DND-41 (cell line): ENCODE data around the gene ADCY1.

Experiments
- ATAC-seq: fragments of 200-7000 bp; cut with Tn5 transposase; 3 replicates; pipeline ENCODE4 v1.9.1; 2021; ENCODE audit warnings: low read depth; ENCODE audit not compliant: insufficient read depth
- DNase-seq: peaks from one replicate; pipeline ENCODE4 v3.0.0-alpha.2; 2020
- H2AFZ ChIP-seq: 2 replicates; pipeline ENCODE4 v1.6.0; 2012; ENCODE audit warnings: low read depth, low read length
- H3K27ac ChIP-seq: 2 replicates; pipeline ENCODE4 v1.5.1; 2012; ENCODE audit warnings: low read length, inconsistent platforms
- H3K27me3 ChIP-seq: fragments of 200-600 bp; sonication (generic); 2 replicates; pipeline ENCODE4 v1.6.0; 2012; ENCODE audit warnings: low read length, mild to moderate bottlenecking, inconsistent platforms; ENCODE audit not compliant: insufficient read depth, poor library complexity
- H3K36me3 ChIP-seq: 2 replicates; pipeline ENCODE4 v1.5.1; 2012; ENCODE audit warnings: low read length, inconsistent platforms; ENCODE audit not compliant: insufficient read depth
- H3K4me1 ChIP-seq: 2 replicates; pipeline ENCODE4 v1.5.1; 2012; ENCODE audit warnings: mild to moderate bottlenecking, low read length; ENCODE audit not compliant: insufficient read depth
- H3K4me2 ChIP-seq: 2 replicates; pipeline ENCODE4 v1.6.0; 2012; ENCODE audit warnings: mild to moderate bottlenecking, moderate library complexity, low read length, inconsistent platforms; ENCODE audit not compliant: insufficient read depth
- H3K4me3 ChIP-seq, 2 experiments: fragments of 200-600 bp in 1 of 2; shearing (Covaris generic) in 1 of 2; 2 replicates each; pipeline ENCODE4 v1.5.1; 2012 to 2016; ENCODE audit warnings: inconsistent platforms in 2 of 2, low read length in 2 of 2, mild to moderate bottlenecking in 2 of 2, low read depth in 1 of 2, moderate library complexity in 1 of 2
- H3K79me2 ChIP-seq: 2 replicates; pipeline ENCODE4 v1.6.0; 2012; ENCODE audit warnings: low read length, inconsistent platforms; ENCODE audit not compliant: insufficient read depth
- H3K9ac ChIP-seq: 2 replicates; pipeline ENCODE4 v1.6.0; 2012; ENCODE audit warnings: low read depth, mild to moderate bottlenecking, inconsistent platforms, low read length, moderate library complexity
- H3K9me3 ChIP-seq: 2 replicates; pipeline ENCODE4 v1.5.1; 2012; ENCODE audit warnings: low read length, moderate library complexity, mild to moderate bottlenecking, inconsistent platforms; ENCODE audit not compliant: insufficient read depth, severe bottlenecking
- H4K20me1 ChIP-seq: 2 replicates; pipeline ENCODE4 v1.6.0; 2012; ENCODE audit warnings: low read length; ENCODE audit not compliant: insufficient read depth
- CTCF ChIP-seq: IDR thresholded peaks from 2 replicates; pipeline ENCODE4 v1.5.1; 2012; ENCODE audit warnings: borderline replicate concordance, low read length, moderate library complexity, mild to moderate bottlenecking; ENCODE audit not compliant: poor library complexity, severe bottlenecking; ENCODE audit errors: extremely low read depth
- EZH2 ChIP-seq: IDR thresholded peaks from 3 replicates; pipeline ENCODE4 v1.6.1; 2012; ENCODE audit warnings: borderline replicate concordance, low read depth, mild to moderate bottlenecking, moderate library complexity, low read length, inconsistent platforms; ENCODE audit not compliant: severe bottlenecking

ADCY1 gene

GRCh38 chr7:45589061-45589460, 14.9 kb downstream of the ADCY1 start:
- H3K4me1 ChIP-seq = no peaks in the 10 kb centered on the region
- no peak overlapping the region for H3K9ac ChIP-seq
- DNase-seq (no peak), ATAC-seq (no peak)
- H3K27me3 ChIP-seq = peaks cover 4% of the 10 kb centered on the region
- no peaks in the 10 kb centered on the region for H3K9me3 ChIP-seq
- H4K20me1 ChIP-seq = no peaks in the 10 kb centered on the region
- no peaks in the 10 kb centered on the region for H3K79me2 ChIP-seq
- no peak overlapping the region for H3K4me3 ChIP-seq
- H3K36me3 ChIP-seq = no peaks in the 10 kb centered on the region
- H2AFZ ChIP-seq = no peak overlapping the region
- H3K27ac ChIP-seq = no peak overlapping the region
- TF ChIP-seq EZH2 (no peak), CTCF (no peak)
- H3K4me2 ChIP-seq = no peak overlapping the region

- peaks cover 4% of the 10 kb centered on the region for H3K27me3 ChIP-seq
- ATAC-seq (no peak), DNase-seq (no peak)
- TF ChIP-seq EZH2 (no peak), CTCF (no peak)
- H3K9ac ChIP-seq = no peak overlapping the region
- no peaks in the 10 kb centered on the region for H3K4me1 ChIP-seq
- H3K4me3 ChIP-seq = no peak overlapping the region
- no peak overlapping the region for H3K4me2 ChIP-seq
- H3K27ac ChIP-seq = no peak overlapping the region
- no peaks in the 10 kb centered on the region for H4K20me1 ChIP-seq
- no peaks in the 10 kb centered on the region for H3K9me3 ChIP-seq
- H2AFZ ChIP-seq = no peak overlapping the region
- no peaks in the 10 kb centered on the region for H3K36me3 ChIP-seq
- H3K79me2 ChIP-seq = no peaks in the 10 kb centered on the region
Measured at GRCh38 chr7:45589915-45590678, 15.9 kb downstream of the ADCY1 start.

GRCh38 chr7:45590679-45591057, 16.5 kb downstream of the ADCY1 start:
- H3K79me2 ChIP-seq = no peaks in the 10 kb centered on the region
- H3K9ac ChIP-seq = no peak overlapping the region
- no peaks in the 10 kb centered on the region for H3K9me3 ChIP-seq
- no peaks in the 10 kb centered on the region for H3K4me1 ChIP-seq
- DNase-seq (no peak), ATAC-seq (no peak)
- H3K27me3 ChIP-seq = peaks cover 4% of the 10 kb centered on the region
- no peak overlapping the region for H3K4me3 ChIP-seq
- H3K4me2 ChIP-seq = no peak overlapping the region
- no peak for TF ChIP-seq CTCF
- no peak for TF ChIP-seq EZH2
- H3K36me3 ChIP-seq = no peaks in the 10 kb centered on the region
- H3K27ac ChIP-seq = no peak overlapping the region
- H2AFZ ChIP-seq = no peak overlapping the region
- H4K20me1 ChIP-seq = no peaks in the 10 kb centered on the region
